ENCODE measurements around the gene PDE6H. TPM values are rescaled to one million over a fixed set of nuclear protein-coding genes. Genes with fewer than 3 reads are reported as not detected.

The PDE6H gene
- total RNA-seq, 3 donors from 2014 or later, result 0.55 TPM; not detected in 2

DNA sequence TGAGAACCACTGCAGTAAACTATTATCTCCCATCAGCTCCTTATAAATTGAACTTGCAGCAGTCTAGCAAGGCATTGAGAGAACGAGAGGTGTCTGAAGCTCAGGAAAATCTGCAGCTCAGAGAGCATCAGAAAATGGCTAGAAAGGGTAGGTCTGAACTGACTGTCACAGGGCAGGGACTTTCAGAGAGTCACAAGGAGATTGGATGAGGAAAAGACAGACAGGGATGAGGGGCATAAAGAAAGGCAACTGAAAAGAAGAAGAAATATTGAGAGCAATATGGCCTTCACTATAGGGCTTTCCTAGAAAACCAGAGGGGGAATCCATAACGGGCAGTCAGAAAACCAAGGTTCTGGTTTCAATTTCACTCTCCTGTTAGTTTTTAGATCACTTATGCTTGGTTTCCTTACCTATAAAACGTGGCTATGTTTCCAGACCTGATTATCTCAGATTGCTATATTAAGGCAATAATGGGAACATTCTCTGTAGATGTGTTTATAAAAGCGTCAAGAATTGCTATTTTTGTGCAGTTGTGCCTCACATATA lies 40.9 kb downstream of the PDE6H start:
- H3K4me1 ChIP-seq (ENCODE audit: low read depth), result no peaks in the 10 kb centered on the region
- DNase-seq (no peak), ATAC-seq (no peak)
- intact Hi-C loops (cut with DNase I, micrococcal nuclease), result no loop called here
- no peak overlapping the region for H3K4me3 ChIP-seq
- TF ChIP-seq, protein P1, sequence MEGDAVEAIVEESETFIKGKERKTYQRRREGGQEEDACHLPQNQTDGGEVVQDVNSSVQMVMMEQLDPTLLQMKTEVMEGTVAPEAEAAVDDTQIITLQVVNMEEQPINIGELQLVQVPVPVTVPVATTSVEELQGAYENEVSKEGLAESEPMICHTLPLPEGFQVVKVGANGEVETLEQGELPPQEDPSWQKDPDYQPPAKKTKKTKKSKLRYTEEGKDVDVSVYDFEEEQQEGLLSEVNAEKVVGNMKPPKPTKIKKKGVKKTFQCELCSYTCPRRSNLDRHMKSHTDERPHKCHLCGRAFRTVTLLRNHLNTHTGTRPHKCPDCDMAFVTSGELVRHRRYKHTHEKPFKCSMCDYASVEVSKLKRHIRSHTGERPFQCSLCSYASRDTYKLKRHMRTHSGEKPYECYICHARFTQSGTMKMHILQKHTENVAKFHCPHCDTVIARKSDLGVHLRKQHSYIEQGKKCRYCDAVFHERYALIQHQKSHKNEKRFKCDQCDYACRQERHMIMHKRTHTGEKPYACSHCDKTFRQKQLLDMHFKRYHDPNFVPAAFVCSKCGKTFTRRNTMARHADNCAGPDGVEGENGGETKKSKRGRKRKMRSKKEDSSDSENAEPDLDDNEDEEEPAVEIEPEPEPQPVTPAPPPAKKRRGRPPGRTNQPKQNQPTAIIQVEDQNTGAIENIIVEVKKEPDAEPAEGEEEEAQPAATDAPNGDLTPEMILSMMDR (IDR thresholded peaks at IDR 0.05), result no peak
- H3K36me3 ChIP-seq (ENCODE audit: low read depth), result no peaks in the 10 kb centered on the region
- no peaks in the 10 kb centered on the region for H3K9me3 ChIP-seq

DNA sequence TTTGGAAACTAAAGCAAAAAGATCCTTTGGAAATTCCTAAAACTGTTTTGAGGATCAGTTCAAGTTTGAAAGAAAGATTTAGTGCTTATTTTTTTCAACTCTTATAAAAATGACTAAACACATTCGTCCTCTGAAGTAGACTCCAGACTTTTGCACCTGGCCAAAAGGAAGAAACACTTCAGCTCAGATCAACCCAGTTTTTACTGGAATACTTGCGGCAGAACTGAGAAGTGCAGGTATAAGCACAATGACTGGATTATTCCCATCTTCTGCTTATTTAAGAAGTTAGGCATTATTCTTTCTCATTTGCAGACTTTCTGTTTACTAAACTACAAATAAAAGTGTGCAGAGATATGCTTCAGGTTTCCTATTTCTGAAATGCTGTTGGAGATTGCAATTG lies 41.9 kb downstream of the PDE6H start:
- Histone ChIP-seq H3K4me3 (no peak overlapping the region), H3K9me3 (no peaks in the 10 kb centered on the region), H3K4me1 (ENCODE audit: low read depth) (no peaks in the 10 kb centered on the region), H3K36me3 (ENCODE audit: low read depth) (no peaks in the 10 kb centered on the region)
- ATAC-seq, result no peak
- DNase-seq, result no peak
- intact Hi-C loops (cut with DNase I, micrococcal nuclease), result no loop called here
- TF ChIP-seq, protein P1 (IDR thresholded peaks at IDR 0.05), result no peak

DNA sequence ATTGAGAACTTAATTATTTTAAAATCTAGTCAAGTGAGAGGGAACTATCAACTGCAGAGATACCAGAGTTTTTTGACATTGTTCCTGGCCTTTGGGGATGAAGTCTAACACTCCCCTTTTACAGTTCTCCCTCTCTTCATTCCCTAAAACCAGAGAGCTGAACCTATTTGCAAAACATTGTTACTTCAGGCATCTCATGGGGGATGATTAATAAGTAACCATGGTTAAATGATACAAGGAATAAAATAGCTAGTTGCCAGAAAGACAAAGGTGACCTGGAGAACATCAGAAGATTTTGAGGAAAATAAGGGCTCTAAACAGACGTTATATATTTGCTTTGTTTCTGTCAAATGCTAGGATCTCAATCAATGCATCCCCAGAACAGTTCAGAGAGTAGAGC lies 42.3 kb downstream of the PDE6H start:
- Histone ChIP-seq H3K36me3 (ENCODE audit: low read depth) (no peaks in the 10 kb centered on the region), H3K9me3 (no peaks in the 10 kb centered on the region), H3K4me1 (ENCODE audit: low read depth) (no peaks in the 10 kb centered on the region), H3K4me3 (no peak overlapping the region)
- TF ChIP-seq, protein P1 (IDR thresholded peaks at IDR 0.05), result no peak
- DNase-seq (no peak), ATAC-seq (no peak)
- intact Hi-C loops (cut with DNase I, micrococcal nuclease), result no loop called here

DNA sequence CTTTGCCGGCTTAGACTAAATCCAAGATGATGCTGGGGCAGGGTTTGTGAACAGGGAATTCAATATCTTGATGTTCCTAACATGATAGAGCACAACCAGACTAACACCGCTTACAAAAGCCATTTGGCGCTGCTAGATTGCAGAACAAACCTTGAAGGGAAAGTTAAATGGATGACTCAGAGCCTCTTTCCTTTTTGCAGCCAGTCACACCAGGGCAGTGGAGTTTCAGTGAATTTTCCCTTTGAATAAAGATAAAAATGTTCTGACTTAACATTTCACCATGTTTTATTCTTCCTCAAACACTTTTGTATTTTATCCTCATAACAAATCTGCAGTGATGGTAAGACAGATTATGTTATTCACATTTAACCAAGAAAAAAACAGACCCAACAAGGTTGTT lies 47.3 kb downstream of the PDE6H start:
- Histone ChIP-seq H3K4me3 (no peak overlapping the region), H3K4me1 (ENCODE audit: low read depth) (no peaks in the 10 kb centered on the region), H3K36me3 (ENCODE audit: low read depth) (no peaks in the 10 kb centered on the region), H3K9me3 (no peaks in the 10 kb centered on the region)
- intact Hi-C loops (cut with DNase I, micrococcal nuclease), result no loop called here
- ATAC-seq (no peak), DNase-seq (no peak)
- TF ChIP-seq, protein P1 (IDR thresholded peaks at IDR 0.05), result no peak

Other genes with a start within 250 kb of the PDE6H start
- 10 to 100 TPM; 38.4 to 53.7 (median 48.3) TPM for gene WBP11, start 169.6 kb upstream of the PDE6H start, total RNA-seq
- gene C12orf60, start 169.4 kb upstream of the PDE6H start, total RNA-seq, result under 1 TPM; 0.44 to 0.96 (median 0.46) TPM
- not detected for gene SMCO3, start 158.9 kb upstream of the PDE6H start, total RNA-seq
- 1 to 10 TPM in 1 of 3 donors, under 1 TPM in 2; 0.06 to 1.9 (median 0.54) TPM for gene ART4, start 129.5 kb upstream of the PDE6H start, total RNA-seq
- 100 to 1,000 TPM in 2 of 3 donors, 10 to 100 TPM in 1; 42.9 to 655 (median 121) TPM for gene MGP, start 87.2 kb upstream of the PDE6H start, total RNA-seq
- 1 to 10 TPM; 1.4 to 5.6 (median 4.1) TPM for gene ERP27, start 34.5 kb upstream of the PDE6H start, total RNA-seq
- gene ARHGDIB, start 11.4 kb upstream of the PDE6H start, total RNA-seq, result 10 to 100 TPM; 26.2 to 78.2 (median 37.8) TPM
- gene RERG, start 248.4 kb downstream of the PDE6H start, total RNA-seq, result 10 to 100 TPM in 1 of 3 donors, 1 to 10 TPM in 2; 1.4 to 31.6 (median 5.2) TPM